Naive B cell (primary cell): ENCODE measurements around the gene HOXA10. TPM values are rescaled to one million over a fixed set of nuclear protein-coding genes. Genes with fewer than 3 reads are reported as not detected.

Experiments used
- ATAC-seq, 2 donors: fragments of 150-1000 bp; cut with Tn5 transposase; 2 replicates each; pipeline ENCODE4 v1.10.0; 2021; ENCODE audit warnings: low read depth in 2 of 2, mild to moderate bottlenecking in 2 of 2, moderate library complexity in 2 of 2
- DNase-seq: peaks from one replicate; pipeline ENCODE4 v3.0.0; 2022
- H3K27ac Mint-ChIP-seq, 6 donors: one replicate each; pipeline ENCODE4 v1.8.0; 2020 to 2022; ENCODE audit warnings: mild to moderate bottlenecking in 6 of 6, mixed read lengths in 6 of 6, moderate library complexity in 5 of 6, inconsistent platforms in 2 of 6
- H3K27me3 Mint-ChIP-seq, 3 donors: one replicate each; pipeline ENCODE4 v1.8.0; 2021 to 2022; ENCODE audit warnings: mixed read lengths in 3 of 3, mild to moderate bottlenecking in 1 of 3
- H3K36me3 Mint-ChIP-seq, 2 donors: one replicate each; pipeline ENCODE4 v1.8.0; 2020 to 2022; ENCODE audit warnings: mixed read lengths in 2 of 2, inconsistent platforms in 1 of 2, mild to moderate bottlenecking in 1 of 2
- H3K4me1 Mint-ChIP-seq, 3 donors: one replicate each; pipeline ENCODE4 v1.8.0; 2020 to 2022; ENCODE audit warnings: mixed read lengths in 3 of 3, inconsistent platforms in 1 of 3, mild to moderate bottlenecking in 1 of 3, moderate library complexity in 1 of 3
- H3K4me3 Mint-ChIP-seq, 8 donors: one replicate each; pipeline ENCODE4 v1.8.0; 2020 to 2022; ENCODE audit warnings: mild to moderate bottlenecking in 8 of 8, mixed read lengths in 8 of 8, moderate library complexity in 8 of 8, inconsistent platforms in 2 of 8
- H3K9me3 Mint-ChIP-seq, 7 donors: one replicate each; pipeline ENCODE4 v1.8.0; 2020 to 2022; ENCODE audit warnings: mixed read lengths in 7 of 7, mild to moderate bottlenecking in 5 of 7, inconsistent platforms in 2 of 7, moderate library complexity in 1 of 7
- polyA plus RNA-seq, 6 donors: library from polyadenylated mRNA; unstranded; fragments of 300-500 nt; fragmentation: Illumina TruSeq; gene quantifications; one replicate each; pipeline ENCODE4 v1.2.3, GENCODE V29; 2021; ENCODE audit warnings: low read depth in 6 of 6

Gene HOXA10
- polyA plus RNA-seq, 6 donors from 2014 or later: not detected

DNA sequence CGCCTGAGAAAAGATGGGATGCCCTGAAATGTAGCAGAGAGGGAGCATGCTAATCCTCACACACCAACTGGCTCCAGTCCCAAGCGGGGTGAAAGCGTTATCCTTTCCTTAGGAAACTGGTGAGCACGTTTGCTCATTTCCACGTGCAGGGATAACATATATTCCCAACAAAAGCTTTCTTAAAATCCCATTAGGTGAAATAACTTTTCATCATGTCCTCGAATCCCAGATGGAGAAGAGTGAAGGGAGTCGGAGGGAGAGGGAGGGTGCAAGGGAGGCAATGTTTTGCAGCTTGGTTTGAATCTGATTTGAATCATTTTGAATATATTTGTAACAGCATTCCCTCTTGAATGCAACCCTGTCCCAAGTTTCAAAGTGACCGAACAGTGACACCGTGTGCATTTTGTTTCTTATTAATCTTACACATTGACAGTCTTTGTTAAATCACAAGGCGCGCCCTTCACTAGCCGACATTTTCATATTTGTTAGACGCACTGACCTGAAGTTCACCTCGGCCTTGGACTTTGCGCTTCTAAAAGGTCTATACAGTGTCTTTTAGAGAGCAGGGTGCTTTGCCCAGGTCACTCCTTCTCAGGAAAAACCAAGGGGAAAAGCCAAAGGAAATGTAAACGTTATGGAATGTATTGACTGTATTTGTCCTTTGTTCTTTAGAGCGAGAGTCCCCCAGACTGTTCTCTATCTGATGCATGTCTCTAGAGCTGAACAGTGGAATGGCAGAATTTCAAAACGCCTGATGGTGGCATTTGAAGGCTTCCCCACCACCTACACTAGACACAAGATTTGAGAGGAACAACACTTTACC lies 40.5 kb downstream of the HOXA10 start:
- peaks cover 52 to 79% (median 75%) of the 10 kb centered on the region in 3 donors for H3K27me3 Mint-ChIP-seq
- H3K4me3 Mint-ChIP-seq: no peak overlapping the region
- H3K4me1 Mint-ChIP-seq: no peaks in the 10 kb centered on the region
- no peaks in the 10 kb centered on the region for H3K36me3 Mint-ChIP-seq
- H3K27ac Mint-ChIP-seq: no peak overlapping the region
- ATAC-seq (no peak), DNase-seq (no peak)
- H3K9me3 Mint-ChIP-seq: peaks cover 0 to 3% (median 0%) of the 10 kb centered on the region in 7 donors

DNA sequence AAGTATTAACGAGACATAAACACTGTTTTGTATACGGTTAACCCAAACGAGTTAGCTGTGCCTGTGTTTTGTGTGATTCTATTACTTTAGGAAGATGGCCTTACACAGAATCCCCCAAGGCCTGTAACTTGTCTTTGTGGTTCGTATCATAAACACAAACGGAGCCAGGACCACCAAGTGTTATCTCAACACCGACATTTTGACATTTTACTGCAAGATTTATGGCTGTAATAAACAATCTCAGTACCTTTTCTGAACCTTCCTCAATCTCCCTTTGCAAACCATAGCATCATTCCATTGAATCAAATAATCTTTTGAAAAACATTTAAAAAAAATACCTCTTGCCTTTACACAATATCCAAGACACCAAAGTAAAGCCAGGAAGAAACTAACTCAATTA lies 41.1 kb downstream of the HOXA10 start:
- Mint-ChIP-seq H3K4me3 (peak overlapping the region in 1 of 8 donors; percentile 9), H3K27me3 (peaks cover 53 to 81% (median 76%) of the 10 kb centered on the region in 3 donors), H3K36me3 (no peaks in the 10 kb centered on the region), H3K9me3 (peaks cover 0 to 3% (median 0%) of the 10 kb centered on the region in 7 donors), H3K27ac (no peak overlapping the region), H3K4me1 (no peaks in the 10 kb centered on the region)
- ATAC-seq (no peak), DNase-seq (no peak)

DNA sequence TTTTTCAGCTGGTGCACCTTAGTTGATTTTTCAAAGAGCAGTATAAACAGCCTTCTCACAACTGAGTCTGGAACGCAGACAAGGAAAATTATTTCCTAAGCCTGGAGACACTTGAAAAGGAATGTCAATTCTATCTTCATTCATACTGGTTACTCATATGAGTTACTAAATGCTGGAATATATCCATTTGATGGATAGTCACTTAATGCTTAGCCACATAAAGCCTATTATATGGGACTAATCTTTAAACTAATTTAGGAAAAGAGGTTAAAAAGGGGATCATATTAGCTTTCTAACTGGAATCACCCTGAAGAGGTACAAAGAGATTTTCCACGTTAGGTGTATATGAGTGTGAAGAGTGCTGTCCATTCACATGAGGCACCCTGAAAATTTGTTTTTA lies 41.9 kb downstream of the HOXA10 start:
- Mint-ChIP-seq H3K27ac (no peak overlapping the region), H3K4me1 (no peaks in the 10 kb centered on the region), H3K27me3 (peaks cover 47 to 81% (median 76%) of the 10 kb centered on the region in 3 donors), H3K36me3 (no peaks in the 10 kb centered on the region), H3K4me3 (peak overlapping the region in 2 of 8 donors; percentile 15 to 42), H3K9me3 (peaks cover 0 to 3% (median 0%) of the 10 kb centered on the region in 7 donors)
- DNase-seq: no peak
- no peak for ATAC-seq

DNA sequence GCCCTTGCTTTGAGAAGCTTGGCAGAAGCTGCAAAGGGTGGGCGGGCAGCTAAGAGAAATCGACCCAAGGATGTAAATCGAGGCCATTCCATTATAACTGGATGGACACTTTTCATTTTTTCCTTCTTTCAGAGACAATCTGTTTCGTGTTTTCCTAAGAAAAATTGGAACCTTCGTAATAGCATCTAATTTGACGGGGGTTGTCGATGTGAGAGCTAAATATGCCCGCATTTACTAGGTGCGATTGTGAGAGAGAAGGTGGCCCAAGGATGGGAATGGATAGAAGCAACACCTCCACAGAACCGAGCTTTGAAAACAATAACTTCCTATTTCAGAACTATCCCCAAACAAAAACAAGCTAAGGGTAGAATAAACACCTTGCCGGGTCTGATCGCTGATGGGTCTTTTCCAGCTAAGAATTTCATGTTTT lies 42.7 kb downstream of the HOXA10 start:
- DNase-seq (no peak), ATAC-seq (peak in 1 of 2 donors; percentile 11)
- Mint-ChIP-seq H3K27ac (no peak overlapping the region), H3K4me1 (no peaks in the 10 kb centered on the region), H3K9me3 (peaks cover 0 to 3% (median 0%) of the 10 kb centered on the region in 7 donors), H3K36me3 (no peaks in the 10 kb centered on the region), H3K27me3 (peaks cover 44 to 81% (median 78%) of the 10 kb centered on the region in 3 donors), H3K4me3 (peak overlapping the region; percentile 54 to 91 (median 78))

DNA sequence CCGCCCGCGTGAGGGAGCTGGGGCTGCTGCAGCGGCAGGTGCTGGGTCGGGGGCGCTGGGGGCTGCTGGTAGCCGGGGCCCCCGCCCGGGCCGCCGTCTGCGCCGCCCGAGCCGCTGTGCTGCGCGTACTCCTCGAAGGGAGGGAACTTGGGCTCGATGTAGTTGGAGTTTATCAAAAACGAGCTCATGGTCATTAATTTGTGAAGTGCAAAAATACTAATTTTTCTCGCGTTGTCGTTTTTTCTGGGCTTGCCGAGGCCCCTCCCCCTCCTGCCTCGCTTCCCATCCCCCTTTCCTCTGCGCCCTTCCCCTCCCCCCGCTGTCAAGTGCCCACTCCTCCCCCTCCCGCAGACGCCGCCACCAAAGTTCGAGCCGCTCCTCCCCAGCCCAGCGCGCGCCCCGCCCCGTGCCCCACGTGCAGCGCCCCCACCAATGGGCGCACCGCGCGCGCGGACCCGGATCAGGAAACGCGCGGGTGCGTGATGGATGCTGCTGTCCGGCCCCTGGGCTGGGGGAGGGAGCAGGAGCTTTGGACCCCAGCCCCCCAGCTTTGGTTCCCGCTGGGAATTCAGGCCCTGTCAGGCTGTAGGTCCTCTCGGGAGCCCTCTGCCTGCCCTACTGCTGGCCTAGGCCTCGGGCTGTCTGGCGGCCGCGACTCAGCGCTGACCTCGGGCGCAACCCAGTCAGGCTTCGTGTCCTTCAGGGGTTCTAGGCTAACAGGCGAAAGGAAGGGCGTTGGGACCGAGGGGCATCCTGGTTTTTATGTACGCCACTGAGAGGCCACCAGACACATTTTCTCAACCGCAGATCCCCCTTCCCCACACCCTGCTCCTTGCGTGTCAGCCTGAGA lies 43.4 kb downstream of the HOXA10 start, which contains the start of gene HOXA4:
Gene HOXA4, minus strand, starts transcription at position 218 of the 850 bp plus-strand sequence. Its CDS starts 24 bp downstream, at position 194.
- ATAC-seq (peak; percentile 90 to 95), DNase-seq (peak; percentile 53)
- H3K9me3 Mint-ChIP-seq: peaks cover 0 to 3% (median 0%) of the 10 kb centered on the region in 7 donors
- H3K4me1 Mint-ChIP-seq: no peaks in the 10 kb centered on the region
- H3K36me3 Mint-ChIP-seq: no peaks in the 10 kb centered on the region
- peaks cover 37 to 81% (median 78%) of the 10 kb centered on the region in 3 donors for H3K27me3 Mint-ChIP-seq
- H3K4me3 Mint-ChIP-seq: peak within 1 kb of the TSS; percentile 54 to 91 (median 78)
- no peak within 1 kb of the TSS for H3K27ac Mint-ChIP-seq

DNA sequence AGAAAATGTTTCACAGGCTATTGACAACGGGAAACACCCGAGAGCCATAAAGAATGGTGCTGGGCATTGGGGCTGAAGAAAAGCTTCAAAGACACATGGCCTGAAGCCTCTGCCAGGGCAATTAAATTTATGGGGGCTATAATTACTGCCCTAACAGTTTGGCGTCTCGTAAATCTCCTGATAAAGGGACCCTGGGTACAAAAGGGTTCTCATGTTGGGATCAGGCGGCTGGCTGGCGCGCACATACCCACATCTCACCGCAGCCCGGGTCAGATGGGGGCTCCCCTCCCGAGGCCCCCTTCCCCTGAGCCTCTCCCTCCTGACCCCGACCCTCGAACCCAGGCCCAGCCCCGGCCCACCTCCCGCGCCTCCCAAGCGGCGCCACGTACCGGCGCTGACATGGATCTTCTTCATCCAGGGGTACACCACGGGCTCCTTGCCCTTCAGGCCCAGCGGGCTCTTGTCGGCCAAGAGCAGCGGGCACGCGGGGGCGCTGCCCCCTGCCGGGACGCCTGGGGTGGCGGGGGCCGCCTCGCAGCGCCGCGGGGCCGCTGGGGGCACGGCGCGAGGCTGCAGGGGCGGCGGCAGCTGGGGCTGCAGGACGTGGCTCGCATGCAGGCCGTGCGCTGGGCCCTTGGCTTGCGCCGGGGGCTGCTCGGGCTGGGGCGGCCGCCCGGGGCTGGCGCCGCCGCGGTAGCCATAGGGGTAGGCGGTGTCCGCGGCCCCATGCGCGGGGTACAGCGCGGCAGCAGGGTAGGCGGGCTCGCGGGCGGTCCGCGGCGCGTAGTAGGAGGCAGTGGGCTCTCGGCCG lies 44.2 kb downstream of the HOXA10 start:
- no peaks in the 10 kb centered on the region for H3K4me1 Mint-ChIP-seq
- H3K27me3 Mint-ChIP-seq: peaks cover 36 to 81% (median 79%) of the 10 kb centered on the region in 3 donors

DNA sequence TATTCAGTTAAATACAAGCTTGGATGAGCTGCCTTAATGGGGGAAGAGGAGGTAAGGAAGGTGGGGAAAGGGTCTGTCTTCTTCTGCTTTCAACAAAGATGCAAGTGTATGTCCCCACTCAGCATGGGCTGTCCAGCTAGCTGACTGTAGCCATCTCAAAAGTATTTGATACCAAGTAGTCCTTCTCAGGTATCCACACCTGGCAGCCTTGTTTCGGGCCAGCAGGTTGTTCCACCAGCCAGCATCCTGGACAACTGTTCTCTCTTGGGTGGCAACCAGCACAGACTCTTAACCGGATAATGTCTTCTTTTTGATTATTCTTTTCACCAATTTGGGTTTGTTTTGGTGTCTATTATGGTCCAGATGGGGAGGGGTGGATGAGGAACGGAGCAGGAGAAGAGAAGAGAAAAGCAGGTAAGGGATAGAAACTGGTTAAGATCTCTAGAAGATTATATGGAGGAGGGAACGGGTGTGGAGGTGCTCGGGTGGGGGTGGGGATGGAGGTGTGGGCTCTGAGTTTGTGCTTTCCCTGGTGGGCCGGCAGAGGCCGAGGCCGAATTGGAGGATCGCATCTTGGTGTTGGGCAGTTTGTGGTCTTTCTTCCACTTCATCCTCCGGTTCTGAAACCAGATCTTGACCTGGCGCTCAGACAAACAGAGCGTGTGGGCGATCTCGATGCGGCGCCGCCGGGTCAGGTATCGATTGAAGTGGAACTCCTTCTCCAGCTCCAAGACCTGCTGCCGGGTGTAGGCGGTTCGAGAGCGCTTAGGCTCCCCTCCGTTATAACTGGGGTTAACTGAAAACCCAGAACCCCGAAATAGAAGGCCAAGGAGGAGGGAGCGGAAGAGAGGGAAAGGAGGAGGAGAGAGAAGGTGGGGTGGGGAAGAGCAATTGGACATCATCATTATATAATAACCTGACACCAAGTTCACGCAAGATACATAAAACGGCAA lies 45.1 kb downstream of the HOXA10 start:
- Mint-ChIP-seq H3K27ac (no peak overlapping the region), H3K27me3 (peaks cover 29 to 81% (median 79%) of the 10 kb centered on the region in 3 donors), H3K4me3 (peak overlapping the region in 6 of 8 donors; percentile 23 to 85 (median 66)), H3K36me3 (no peaks in the 10 kb centered on the region), H3K9me3 (peaks cover 0 to 3% (median 0%) of the 10 kb centered on the region in 7 donors), H3K4me1 (no peaks in the 10 kb centered on the region)
- DNase-seq (no peak), ATAC-seq (no peak)

More for the DNA sequence above, 44.2 kb downstream of the HOXA10 start:
- no peak overlapping the region for H3K27ac Mint-ChIP-seq
- no peaks in the 10 kb centered on the region for H3K36me3 Mint-ChIP-seq
- peaks cover 0 to 3% (median 0%) of the 10 kb centered on the region in 7 donors for H3K9me3 Mint-ChIP-seq
- DNase-seq (no peak), ATAC-seq (peak; percentile 20 to 24)
- peak overlapping the region in 6 of 8 donors; percentile 50 to 85 (median 64) for H3K4me3 Mint-ChIP-seq

DNA sequence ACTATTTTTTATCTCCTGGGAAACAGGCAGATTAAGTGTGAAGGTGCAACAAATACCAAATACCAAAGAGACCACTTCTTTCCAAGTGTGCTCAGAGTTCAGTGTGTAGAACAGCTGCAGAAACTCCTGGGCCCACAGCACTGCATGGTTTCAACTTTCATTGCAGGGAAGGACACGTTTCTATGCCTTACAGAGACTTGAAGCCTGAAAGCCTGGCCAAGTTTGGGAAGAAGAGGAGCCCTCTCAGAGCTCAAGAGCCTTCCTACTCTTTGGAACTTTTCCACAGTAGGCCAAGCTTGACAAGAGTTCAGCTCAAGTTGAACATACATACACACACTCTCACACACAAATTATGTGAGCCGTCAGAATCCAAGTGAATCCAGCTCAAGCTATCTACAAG lies 46.1 kb downstream of the HOXA10 start:
- ATAC-seq: no peak
- Mint-ChIP-seq H3K9me3 (peaks cover 0 to 3% (median 0%) of the 10 kb centered on the region in 7 donors), H3K36me3 (no peaks in the 10 kb centered on the region), H3K27ac (no peak overlapping the region), H3K4me3 (peak overlapping the region in 1 of 8 donors; percentile 63), H3K4me1 (no peaks in the 10 kb centered on the region), H3K27me3 (peaks cover 21 to 78% (median 77%) of the 10 kb centered on the region in 3 donors)
- no peak for DNase-seq

DNA sequence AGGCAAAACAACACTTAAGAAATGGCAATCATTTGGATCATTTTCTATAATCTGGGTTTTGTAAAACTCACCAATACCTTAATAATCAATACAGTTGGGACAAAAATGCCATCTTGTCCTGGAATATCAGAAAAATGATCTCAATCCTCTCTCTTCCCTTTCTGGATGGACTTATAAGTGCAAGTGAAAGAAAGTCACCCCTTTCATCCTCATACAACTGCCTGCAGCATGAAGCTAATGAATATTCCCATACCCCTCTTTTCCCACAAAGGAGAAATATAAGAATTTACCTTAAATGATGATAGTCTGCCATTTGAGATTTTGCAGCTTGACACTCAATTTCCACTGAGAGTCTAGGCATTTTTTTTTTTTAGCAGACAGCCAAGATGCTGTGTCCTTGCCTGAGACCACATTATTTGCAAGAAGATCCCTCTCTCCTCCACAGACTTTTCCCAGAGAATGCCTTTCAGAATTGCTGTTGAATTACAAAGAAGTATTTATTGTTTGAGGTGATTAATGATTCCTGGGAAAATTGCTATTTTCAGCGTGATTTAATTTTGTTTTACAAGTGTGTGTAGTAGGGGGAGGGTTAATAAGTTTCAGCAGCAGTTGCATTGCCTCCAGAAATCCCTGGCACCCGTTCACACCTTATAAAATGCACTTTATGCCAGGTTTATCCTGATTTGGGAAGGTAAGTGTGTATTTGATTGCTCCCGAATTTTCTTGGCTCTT lies 47.4 kb downstream of the HOXA10 start:
- no peak for DNase-seq
- Mint-ChIP-seq H3K36me3 (no peaks in the 10 kb centered on the region), H3K4me1 (no peaks in the 10 kb centered on the region), H3K4me3 (no peak overlapping the region), H3K27me3 (peaks cover 19 to 69% (median 65%) of the 10 kb centered on the region in 3 donors), H3K9me3 (peaks cover 0 to 3% (median 0%) of the 10 kb centered on the region in 7 donors), H3K27ac (no peak overlapping the region)
- ATAC-seq: no peak

DNA sequence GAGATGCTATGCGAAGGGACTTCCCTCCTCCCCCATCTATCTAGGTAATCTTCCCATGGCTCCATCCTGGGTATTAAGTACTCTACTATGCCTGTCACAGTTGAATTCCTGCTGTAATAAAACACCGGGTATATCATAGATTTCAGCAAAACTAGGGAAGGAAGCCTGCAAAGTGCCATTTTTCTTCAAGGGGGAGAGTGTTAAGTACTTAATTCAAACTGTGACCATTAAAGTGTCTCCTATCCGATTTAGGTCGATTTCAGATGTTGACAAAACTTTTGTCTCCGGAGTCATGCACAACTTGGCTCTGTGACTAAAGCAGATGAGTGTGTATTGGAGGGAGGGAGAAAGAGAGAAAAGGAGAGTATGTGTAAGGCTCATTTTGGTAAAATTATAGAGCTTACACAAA lies 48.1 kb downstream of the HOXA10 start:
- no peak overlapping the region for H3K4me3 Mint-ChIP-seq
- no peak overlapping the region for H3K27ac Mint-ChIP-seq
- no peaks in the 10 kb centered on the region for H3K36me3 Mint-ChIP-seq
- H3K4me1 Mint-ChIP-seq: no peaks in the 10 kb centered on the region
- peaks cover 19 to 62% (median 61%) of the 10 kb centered on the region in 3 donors for H3K27me3 Mint-ChIP-seq
- ATAC-seq (no peak), DNase-seq (no peak)
- peaks cover 0 to 3% (median 0%) of the 10 kb centered on the region in 7 donors for H3K9me3 Mint-ChIP-seq

DNA sequence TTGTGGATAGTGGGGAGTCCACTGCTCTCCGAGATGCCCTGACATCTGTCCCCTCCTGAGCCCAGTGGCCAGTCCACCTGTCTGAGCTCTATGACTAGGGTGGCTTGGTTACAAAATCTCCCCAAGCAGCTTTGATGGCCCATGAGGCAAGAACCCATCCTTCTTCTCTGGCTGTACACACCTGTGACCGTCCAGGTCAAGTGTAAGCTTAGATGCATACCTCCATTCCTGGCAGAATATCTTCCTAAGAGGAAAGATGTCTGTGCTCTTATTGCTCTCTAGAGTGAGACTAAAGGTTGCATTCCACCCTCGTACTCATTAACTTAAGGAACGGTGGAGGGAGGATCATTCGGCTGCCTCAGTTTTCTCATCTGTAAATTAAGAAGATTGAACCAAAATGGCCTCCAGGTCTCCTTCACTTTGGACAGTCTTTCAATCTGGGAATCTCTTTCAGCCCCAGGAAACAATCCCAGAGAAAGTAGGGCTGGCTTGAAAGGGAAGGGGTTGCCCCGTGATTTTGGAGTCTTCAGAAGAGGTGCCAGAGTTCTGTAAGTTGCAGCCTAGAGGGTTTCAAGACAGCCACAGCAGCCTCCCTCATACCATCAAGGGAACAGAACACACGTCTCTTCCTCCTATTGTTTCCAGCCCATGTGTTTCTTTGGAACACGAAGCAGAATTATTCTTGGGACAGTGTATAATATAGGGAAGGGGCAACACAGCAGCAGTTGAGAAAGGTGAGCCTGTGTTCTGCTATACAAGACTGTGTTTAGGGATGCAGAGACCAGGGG lies 49.0 kb downstream of the HOXA10 start:
- peaks cover 0 to 3% (median 0%) of the 10 kb centered on the region in 7 donors for H3K9me3 Mint-ChIP-seq
- peaks cover 19 to 62% (median 61%) of the 10 kb centered on the region in 3 donors for H3K27me3 Mint-ChIP-seq
- no peaks in the 10 kb centered on the region for H3K36me3 Mint-ChIP-seq
- H3K27ac Mint-ChIP-seq: peak overlapping the region in 1 of 6 donors; percentile 26
- no peaks in the 10 kb centered on the region for H3K4me1 Mint-ChIP-seq
- ATAC-seq (no peak), DNase-seq (no peak)
- no peak overlapping the region for H3K4me3 Mint-ChIP-seq
